Peyer's patch (tissue), 4 donors: ENCODE measurements around the gene RASGRF2. TPM values are rescaled to one million over a fixed set of nuclear protein-coding genes. Genes with fewer than 3 reads are reported as not detected.

Experiments used
- DNase-seq, 3 donors: peaks; one replicate each; pipeline ENCODE4 v3.0.0-alpha.2; 2017 to 2019
- H3K27ac ChIP-seq, 4 donors: fragments of 200-600 bp; sonication (generic); one replicate each; pipeline ENCODE4 v1.5.1; 2016 to 2019
- H3K27me3 ChIP-seq, 2 donors: fragments of 200-600 bp; sonication (generic); one replicate each; pipeline ENCODE4 v1.5.1; 2019
- H3K36me3 ChIP-seq, 3 donors: fragments of 200-600 bp; sonication (generic); one replicate each; pipeline ENCODE4 v1.5.1; 2016 to 2019
- H3K4me1 ChIP-seq, 4 donors: fragments of 200-600 bp; sonication (generic); one replicate each; pipeline ENCODE4 v1.5.1; 2016 to 2019
- H3K4me3 ChIP-seq, 4 donors: fragments of 200-600 bp; sonication (generic); 1 replicate in 3 of 4; 2 replicates in 1 of 4; pipeline ENCODE4 v1.5.1; 2016 to 2019; ENCODE audit warnings: mild to moderate bottlenecking in 1 of 4
- H3K9me3 ChIP-seq, 4 donors: fragments of 200-600 bp; sonication (generic); one replicate each; pipeline ENCODE4 v1.5.1; 2016 to 2019; ENCODE audit warnings: mild to moderate bottlenecking in 1 of 4
- CTCF ChIP-seq, 6 experiments: fragments of 450-650 bp in 4 of 6; fragments of 200-600 bp in 2 of 6; sonication (generic) in 1 of 6; IDR thresholded peaks; one replicate each; pipeline ENCODE4 v1.5.1; 2017 to 2019; ENCODE audit warnings: antibody characterized with exemption in 6 of 6, mild to moderate bottlenecking in 3 of 6, moderate library complexity in 1 of 6
- POLR2A ChIP-seq, 2 donors: fragments of 450-650 bp; IDR thresholded peaks; one replicate each; pipeline ENCODE4 v1.5.1; 2017; ENCODE audit warnings: antibody characterized with exemption in 2 of 2, mild to moderate bottlenecking in 2 of 2, moderate library complexity in 2 of 2
- total RNA-seq, 4 donors: library from RNA; depleted of rRNA; stranded (reverse); fragments of >200 nt; gene quantifications; one replicate each; pipeline ENCODE4 v1.1.0, GENCODE V29; 2016

RASGRF2 gene
- total RNA-seq, 4 donors from 2014 or later = 6.0 to 17.3 (median 8.7) TPM

- Histone ChIP-seq H3K27ac (no peak overlapping the region), H3K9me3 (no peaks in the 10 kb centered on the region), H3K4me3 (no peak overlapping the region), H3K36me3 (no peaks in the 10 kb centered on the region), H3K27me3 (no peaks in the 10 kb centered on the region), H3K4me1 (no peaks in the 10 kb centered on the region)
- DNase-seq = no peak
- no peak for TF ChIP-seq CTCF (IDR thresholded peaks at IDR 0.05)
- TF ChIP-seq POLR2A (IDR thresholded peaks at IDR 0.05) = no peak
These were observed 222.5 kb downstream of the RASGRF2 start for GRCh38 chr5:81182396-81183390.

GRCh38 chr5:81183811-81184748 is 223.9 kb downstream of the RASGRF2 start:
- no peaks in the 10 kb centered on the region for H3K9me3 ChIP-seq
- no peaks in the 10 kb centered on the region for H3K27me3 ChIP-seq
- no peak for DNase-seq
- TF ChIP-seq CTCF (IDR thresholded peaks at IDR 0.05) = no peak
- TF ChIP-seq POLR2A (IDR thresholded peaks at IDR 0.05) = no peak
- H3K36me3 ChIP-seq = no peaks in the 10 kb centered on the region
- no peak overlapping the region for H3K27ac ChIP-seq
- H3K4me3 ChIP-seq = no peak overlapping the region
- no peaks in the 10 kb centered on the region for H3K4me1 ChIP-seq

DNA sequence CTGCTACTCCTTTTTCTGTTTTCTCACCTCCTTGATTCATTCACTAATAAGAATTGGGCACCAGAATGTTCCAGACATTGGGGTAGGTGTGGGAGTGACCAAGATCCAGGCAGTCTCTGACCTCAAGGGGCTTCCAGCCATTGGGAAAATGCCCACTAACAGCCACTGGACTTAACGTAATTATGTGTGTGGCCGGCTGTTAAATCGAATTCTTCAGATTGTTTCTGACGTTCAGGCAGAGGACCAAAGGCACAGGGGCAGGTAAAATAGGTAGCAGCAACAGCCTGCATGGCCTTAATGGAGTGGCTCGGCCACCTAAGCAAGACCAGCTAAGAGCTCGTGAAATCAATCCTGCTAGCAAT is 224.6 kb downstream of the RASGRF2 start:
- H3K36me3 ChIP-seq = no peaks in the 10 kb centered on the region
- no peaks in the 10 kb centered on the region for H3K27me3 ChIP-seq
- TF ChIP-seq CTCF (IDR thresholded peaks at IDR 0.05) = no peak
- TF ChIP-seq POLR2A (IDR thresholded peaks at IDR 0.05) = no peak
- no peak for DNase-seq
- no peaks in the 10 kb centered on the region for H3K4me1 ChIP-seq
- H3K27ac ChIP-seq = no peak overlapping the region
- H3K9me3 ChIP-seq = no peaks in the 10 kb centered on the region
- H3K4me3 ChIP-seq = no peak overlapping the region

GRCh38 chr5:81187885-81188284 is 227.7 kb downstream of the RASGRF2 start:
- Histone ChIP-seq H3K27me3 (no peaks in the 10 kb centered on the region), H3K4me3 (no peak overlapping the region), H3K27ac (no peak overlapping the region), H3K9me3 (no peaks in the 10 kb centered on the region), H3K4me1 (no peaks in the 10 kb centered on the region), H3K36me3 (no peaks in the 10 kb centered on the region)
- TF ChIP-seq POLR2A (IDR thresholded peaks at IDR 0.05) (no peak), CTCF (IDR thresholded peaks at IDR 0.05) (no peak)
- DNase-seq = no peak

GRCh38 chr5:81188962-81189361 is 228.8 kb downstream of the RASGRF2 start:
- TF ChIP-seq POLR2A (IDR thresholded peaks at IDR 0.05) = no peak
- no peak for TF ChIP-seq CTCF (IDR thresholded peaks at IDR 0.05)
- H3K27ac ChIP-seq = no peak overlapping the region
- no peaks in the 10 kb centered on the region for H3K4me1 ChIP-seq
- H3K9me3 ChIP-seq = no peaks in the 10 kb centered on the region
- H3K36me3 ChIP-seq = no peaks in the 10 kb centered on the region
- H3K4me3 ChIP-seq = no peak overlapping the region
- no peaks in the 10 kb centered on the region for H3K27me3 ChIP-seq
- no peak for DNase-seq
